BJ (cell line): ENCODE results near the gene TTYH2. TPM values are rescaled to one million over a fixed set of nuclear protein-coding genes. Genes with fewer than 3 reads are reported as not detected.

Experiments
- CTCF ChIA-PET: fragments of 350-600 bp; formaldehyde crosslinking; extraction: SDS; loops from one replicate; lab custom pipeline; 2021; ENCODE audit warnings: antibody characterized with exemption, inconsistent platforms; lab: Yijun Ruan, JAX
- POLR2A ChIA-PET: fragments of 300-600 bp; sonication (Branson Sonifier 250); formaldehyde crosslinking; extraction: SDS; loops from one replicate; lab custom pipeline; 2021; ENCODE audit warnings: antibody characterized with exemption; lab: Charles Lee
- DNase-seq: peaks from one replicate; pipeline ENCODE4 v3.0.0-alpha.2; 2011; ENCODE audit warnings: low read depth
- H3K27me3 ChIP-seq: 2 replicates; pipeline ENCODE4 v1.6.0; 2011; ENCODE audit warnings: low read length; ENCODE audit not compliant: control insufficient read depth, insufficient read depth
- H3K36me3 ChIP-seq: 2 replicates; pipeline ENCODE4 v1.5.1; 2011; ENCODE audit warnings: low read length; ENCODE audit not compliant: control insufficient read depth, insufficient read depth
- H3K4me3 ChIP-seq: 2 replicates; pipeline ENCODE4 v1.5.1; 2011; ENCODE audit warnings: low read depth, mild to moderate bottlenecking, control low read depth, low read length
- CTCF ChIP-seq: IDR thresholded peaks from 2 replicates; pipeline ENCODE4 v1.5.1; 2011; ENCODE audit warnings: low read depth, mild to moderate bottlenecking, control low read depth, inconsistent platforms, low read length, moderate library complexity; ENCODE audit not compliant: insufficient read depth
- polyA plus RNA-seq: library from polyadenylated mRNA; depleted of rRNA; stranded (reverse); fragments of >200 nt; gene quantifications from 2 replicates; pipeline ENCODE4 v1.2.3, GENCODE V29; 2011

The TTYH2 gene
- polyA plus RNA-seq, 1 experiment, result 2.7 TPM

- POLR2A ChIA-PET, result no interaction called here
- no peak for DNase-seq
- Histone ChIP-seq H3K27me3 (no peaks in the 10 kb centered on the region; the same call in 1 of the 2 replicates), H3K36me3 (no peaks in the 10 kb centered on the region), H3K4me3 (no peak overlapping the region)
- CTCF ChIA-PET, result interaction anchor here (0.6 to 3.8 kb wide), 4 partner anchors 15 to 802 kb away, joined by 3 to 15 read pairs (median 4); no protein-coding TSS in a partner anchor
- no peak for TF ChIP-seq CTCF
Observed at GRCh38 chr17:74180336-74180735, 33.0 kb upstream of the TTYH2 start.

GRCh38 chr17:74181341-74181740 is 32.0 kb upstream of the TTYH2 start:
- ChIA-PET POLR2A (no interaction called here), CTCF (interaction anchor here (1.6 to 3.8 kb wide), 3 partner anchors 14 to 752 kb away, joined by 3 to 15 read pairs (median 6); no protein-coding TSS in a partner anchor)
- H3K36me3 ChIP-seq, result no peaks in the 10 kb centered on the region
- H3K4me3 ChIP-seq, result no peak overlapping the region
- TF ChIP-seq CTCF, result no peak
- DNase-seq, result no peak
- H3K27me3 ChIP-seq, result no peaks in the 10 kb centered on the region; the same call in 1 of the 2 replicates

GRCh38 chr17:74182041-74182723 is 31.2 kb upstream of the TTYH2 start:
- Histone ChIP-seq H3K27me3 (no peaks in the 10 kb centered on the region; the same call in 1 of the 2 replicates), H3K36me3 (no peaks in the 10 kb centered on the region), H3K4me3 (no peak overlapping the region)
- ChIA-PET POLR2A (no interaction called here), CTCF (interaction anchor here (1.0 to 3.8 kb wide), 2 partner anchors 17 kb away, joined by 3 to 15 read pairs; no protein-coding TSS in a partner anchor)
- no peak for TF ChIP-seq CTCF
- no peak for DNase-seq

GRCh38 chr17:74183411-74183810 is 30.0 kb upstream of the TTYH2 start:
- H3K36me3 ChIP-seq, result no peaks in the 10 kb centered on the region
- TF ChIP-seq CTCF, result no peak
- DNase-seq, result no peak
- POLR2A ChIA-PET, result no interaction called here
- no peaks in the 10 kb centered on the region; the same call in 1 of the 2 replicates for H3K27me3 ChIP-seq
- CTCF ChIA-PET, result interaction anchor here (1.0 kb wide), 1 partner anchor 16 kb away, joined by 3 read pairs; no protein-coding TSS in a partner anchor
- no peak overlapping the region for H3K4me3 ChIP-seq

GRCh38 chr17:74185571-74186185 is 27.7 kb upstream of the TTYH2 start:
- Histone ChIP-seq H3K36me3 (no peaks in the 10 kb centered on the region), H3K27me3 (no peaks in the 10 kb centered on the region; the same call in 1 of the 2 replicates), H3K4me3 (no peak overlapping the region)
- POLR2A ChIA-PET, result no interaction called here
- TF ChIP-seq CTCF, result no peak
- DNase-seq, result no peak
- CTCF ChIA-PET, result interaction anchor here (0.7 kb wide), 1 partner anchor 14 kb away, joined by 4 read pairs; no protein-coding TSS in a partner anchor
